Trophoblast cell (in vitro differentiated cells and primary cell): ENCODE results near the gene GBP7.
A peak's percentile ranks its signal among the peaks of the same experiment; 100 is the strongest.

Source experiments
- DNase-seq, 2 donors: peaks; one replicate each; pipeline ENCODE4 v3.0.0-alpha.2; 2016
- H2AFZ ChIP-seq: 2 replicates; pipeline ENCODE4 v1.6.1; 2013; ENCODE audit warnings: low read length, moderate library complexity, mild to moderate bottlenecking; ENCODE audit not compliant: insufficient read depth, poor library complexity
- H2AK5ac ChIP-seq: 2 replicates; pipeline ENCODE4 v1.6.1; 2013; ENCODE audit warnings: mild to moderate bottlenecking, low read length
- H2BK120ac ChIP-seq: 2 replicates; pipeline ENCODE4 v1.6.1; 2013; ENCODE audit warnings: low read length, mild to moderate bottlenecking, moderate library complexity; ENCODE audit not compliant: insufficient read depth, poor library complexity
- H2BK12ac ChIP-seq: 2 replicates; pipeline ENCODE4 v1.6.1; 2013; ENCODE audit warnings: mild to moderate bottlenecking, low read length, moderate library complexity
- H2BK5ac ChIP-seq: 2 replicates; pipeline ENCODE4 v1.6.1; 2013; ENCODE audit warnings: low read length, low read depth, moderate library complexity, mild to moderate bottlenecking; ENCODE audit not compliant: poor library complexity
- H3K14ac ChIP-seq: 2 replicates; pipeline ENCODE4 v1.6.1; 2013; ENCODE audit warnings: mild to moderate bottlenecking, low read length
- H3K18ac ChIP-seq: 2 replicates; pipeline ENCODE4 v1.6.1; 2013; ENCODE audit warnings: mild to moderate bottlenecking, low read length
- H3K23ac ChIP-seq: 2 replicates; pipeline ENCODE4 v1.6.1; 2013; ENCODE audit warnings: low read length
- H3K27ac ChIP-seq: 2 replicates; pipeline ENCODE4 v1.5.1; 2013; ENCODE audit warnings: low read depth, mild to moderate bottlenecking, inconsistent platforms, low read length, moderate library complexity
- H3K27me3 ChIP-seq: 2 replicates; pipeline ENCODE4 v1.6.1; 2013; ENCODE audit warnings: inconsistent platforms, mild to moderate bottlenecking, low read length, moderate library complexity; ENCODE audit not compliant: insufficient read depth
- H3K36me3 ChIP-seq, 2 experiments: 1 replicate in 1 of 2; 2 replicates in 1 of 2; pipeline ENCODE4 v1.6.1; 2013; ENCODE audit warnings: low read length in 2 of 2, mild to moderate bottlenecking in 2 of 2, moderate library complexity in 1 of 2; ENCODE audit not compliant: insufficient read depth in 2 of 2, control insufficient read depth in 1 of 2
- H3K4ac ChIP-seq: 2 replicates; pipeline ENCODE4 v1.6.1; 2013; ENCODE audit warnings: low read depth, mild to moderate bottlenecking, low read length, moderate library complexity
- H3K4me1 ChIP-seq, 2 experiments: 1 replicate in 1 of 2; 2 replicates in 1 of 2; pipeline ENCODE4 v1.6.1; 2013; ENCODE audit warnings: low read length in 2 of 2, mild to moderate bottlenecking in 2 of 2, moderate library complexity in 1 of 2; ENCODE audit not compliant: insufficient read depth in 2 of 2, control insufficient read depth in 1 of 2
- H3K4me2 ChIP-seq: 2 replicates; pipeline ENCODE4 v1.6.1; 2013; ENCODE audit warnings: inconsistent platforms, mild to moderate bottlenecking, low read length, moderate library complexity
- H3K4me3 ChIP-seq: 2 replicates; pipeline ENCODE4 v1.5.1; 2013; ENCODE audit warnings: mild to moderate bottlenecking, low read depth, low read length, inconsistent platforms
- H3K79me1 ChIP-seq: one replicate; pipeline ENCODE4 v1.6.1; 2013; ENCODE audit warnings: low read length
- H3K79me2 ChIP-seq: 2 replicates; pipeline ENCODE4 v1.6.1; 2013; ENCODE audit warnings: low read length, mild to moderate bottlenecking; ENCODE audit not compliant: control insufficient read depth, insufficient read depth, poor library complexity
- H3K9ac ChIP-seq: 2 replicates; pipeline ENCODE4 v1.6.1; 2013; ENCODE audit warnings: mild to moderate bottlenecking, low read length
- H3K9me3 ChIP-seq: 2 replicates; pipeline ENCODE4 v1.6.1; 2013; ENCODE audit warnings: low read depth, mild to moderate bottlenecking, control low read depth, inconsistent platforms, low read length; ENCODE audit not compliant: insufficient read depth
- H4K12ac ChIP-seq: 2 replicates; pipeline ENCODE4 v1.6.1; 2013; ENCODE audit warnings: low read depth, mild to moderate bottlenecking, low read length, moderate library complexity
- H4K8ac ChIP-seq: 2 replicates; pipeline ENCODE4 v1.6.1; 2013; ENCODE audit warnings: low read depth, mild to moderate bottlenecking, low read length, moderate library complexity
- H4K91ac ChIP-seq: one replicate; pipeline ENCODE4 v1.6.1; 2013; ENCODE audit warnings: low read depth, mild to moderate bottlenecking, low read length, moderate library complexity
- WGBS: extraction: QIAGEN DNeasy Blood & Tissue Kit; methylation state at CpG from one replicate; pipeline ENCODE4 v1.1.7; 2013; ENCODE audit warnings: missing lambda C conversion rate; ENCODE audit not compliant: insufficient read length, insufficient coverage; ENCODE audit errors: extremely low coverage; 5-methylcytosine and 5-hydroxymethylcytosine counted together

The GBP7 gene

DNA sequence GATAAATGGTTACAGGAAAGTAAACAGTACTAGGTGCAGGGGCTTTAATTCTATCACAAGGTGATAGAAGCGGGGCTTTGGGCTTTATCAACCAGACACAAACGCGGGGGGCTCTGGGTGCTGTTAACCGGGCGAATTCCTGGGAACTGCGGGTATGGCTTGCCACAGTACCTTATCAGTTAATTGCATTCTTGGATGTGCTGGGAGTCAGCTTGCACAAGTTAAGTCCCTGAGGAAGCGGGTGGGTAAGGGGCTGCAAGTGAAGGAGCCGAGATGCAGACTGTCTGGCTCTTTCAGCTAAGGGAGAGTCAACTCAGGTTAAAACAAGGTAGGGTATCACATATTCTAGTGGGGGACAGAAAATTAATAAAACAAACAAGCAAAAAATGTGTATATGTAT is 22.3 kb upstream of the GBP7 start:
- Histone ChIP-seq H2BK120ac (no peak overlapping the region), H3K79me1 (no peaks in the 10 kb centered on the region), H3K14ac (no peak overlapping the region), H4K91ac (no peak overlapping the region), H3K4me2 (no peak overlapping the region), H3K23ac (no peak overlapping the region), H2AFZ (no peak overlapping the region), H3K9me3 (no peaks in the 10 kb centered on the region), H4K8ac (no peak overlapping the region), H3K9ac (no peak overlapping the region), H2BK5ac (no peak overlapping the region), H3K18ac (no peak overlapping the region), H2AK5ac (no peak overlapping the region), H3K27ac (no peak overlapping the region), H3K36me3 (no peaks in the 10 kb centered on the region), H3K4me3 (no peak overlapping the region), H3K4me1 (no peaks in the 10 kb centered on the region), H3K79me2 (no peaks in the 10 kb centered on the region), H3K4ac (no peak overlapping the region), H2BK12ac (no peak overlapping the region), H4K12ac (no peak overlapping the region), H3K27me3 (no peaks in the 10 kb centered on the region)
- no CpG with 5 or more reads among the region's 8 CpGs for WGBS
- DNase-seq, result peak in 1 of 2 donors; percentile 51

DNA sequence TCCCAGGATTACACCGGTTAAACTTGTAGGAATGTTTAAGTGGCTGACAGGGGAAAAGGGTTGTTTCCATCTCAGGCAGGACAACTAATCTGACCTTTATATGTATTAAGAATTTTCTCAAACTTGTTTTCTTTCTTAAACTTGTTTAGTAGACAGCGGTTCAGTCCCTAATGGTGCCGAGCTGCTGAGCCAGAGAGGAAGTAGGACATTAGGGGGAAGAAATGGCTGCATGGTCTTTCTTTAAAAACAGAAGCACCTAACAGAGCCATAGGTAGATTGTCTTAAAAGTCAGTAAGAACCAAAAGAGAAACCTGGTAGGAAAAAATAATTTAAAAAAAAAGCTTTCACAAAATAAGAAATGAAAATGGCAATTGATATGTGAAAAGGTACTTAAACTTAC is 19.7 kb upstream of the GBP7 start:
- WGBS, result no CpG with 5 or more reads among the region's 3 CpGs
- Histone ChIP-seq H3K27me3 (no peaks in the 10 kb centered on the region), H3K79me1 (no peaks in the 10 kb centered on the region), H3K9ac (no peak overlapping the region), H3K18ac (no peak overlapping the region), H3K36me3 (no peaks in the 10 kb centered on the region), H3K79me2 (no peaks in the 10 kb centered on the region), H3K14ac (no peak overlapping the region), H4K91ac (no peak overlapping the region), H4K8ac (no peak overlapping the region), H3K4me3 (no peak overlapping the region), H3K9me3 (no peaks in the 10 kb centered on the region), H3K27ac (no peak overlapping the region), H2BK12ac (no peak overlapping the region), H2BK5ac (no peak overlapping the region), H3K4me2 (no peak overlapping the region), H3K4me1 (no peaks in the 10 kb centered on the region), H4K12ac (no peak overlapping the region), H3K23ac (no peak overlapping the region), H3K4ac (no peak overlapping the region), H2AFZ (no peak overlapping the region), H2BK120ac (no peak overlapping the region), H2AK5ac (no peak overlapping the region)
- DNase-seq, result no peak

DNA sequence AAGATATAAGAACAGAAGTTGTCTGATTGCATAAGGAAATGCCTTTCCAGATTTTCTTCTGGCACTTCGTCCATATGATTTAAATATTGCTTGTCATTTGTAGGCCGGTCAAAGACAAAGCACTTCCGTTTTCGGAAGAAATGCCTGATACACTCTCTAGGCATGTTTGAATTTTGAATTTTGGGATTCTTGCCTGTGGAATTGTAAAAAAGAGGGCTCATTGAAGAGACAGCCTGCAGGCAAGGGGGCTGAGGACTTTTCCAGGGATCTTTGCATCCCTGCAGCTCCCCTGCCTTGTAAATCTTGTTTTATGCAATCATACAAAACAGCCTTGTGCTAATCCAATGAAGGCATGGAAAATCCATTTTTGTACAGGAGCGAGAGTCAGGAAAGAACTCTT is 15.5 kb upstream of the GBP7 start:
- no peak overlapping the region for H2BK12ac ChIP-seq
- no peak overlapping the region for H3K4me2 ChIP-seq
- H4K91ac ChIP-seq, result no peak overlapping the region
- H3K79me1 ChIP-seq, result no peaks in the 10 kb centered on the region
- no peak overlapping the region for H3K4ac ChIP-seq
- no peaks in the 10 kb centered on the region for H3K4me1 ChIP-seq
- no peaks in the 10 kb centered on the region for H3K27me3 ChIP-seq
- WGBS, result no CpG with 5 or more reads among the region's 5 CpGs
- no peak for DNase-seq
- no peak overlapping the region for H3K18ac ChIP-seq
- no peak overlapping the region for H3K27ac ChIP-seq
- no peaks in the 10 kb centered on the region for H3K36me3 ChIP-seq
- H2BK5ac ChIP-seq, result no peak overlapping the region
- H2AFZ ChIP-seq, result no peak overlapping the region
- H3K9ac ChIP-seq, result no peak overlapping the region
- no peak overlapping the region for H3K4me3 ChIP-seq
- H2AK5ac ChIP-seq, result no peak overlapping the region
- no peak overlapping the region for H3K14ac ChIP-seq
- H3K9me3 ChIP-seq, result no peaks in the 10 kb centered on the region
- no peak overlapping the region for H4K12ac ChIP-seq
- no peak overlapping the region for H3K23ac ChIP-seq
- H4K8ac ChIP-seq, result no peak overlapping the region
- H2BK120ac ChIP-seq, result no peak overlapping the region
- H3K79me2 ChIP-seq, result no peaks in the 10 kb centered on the region

DNA sequence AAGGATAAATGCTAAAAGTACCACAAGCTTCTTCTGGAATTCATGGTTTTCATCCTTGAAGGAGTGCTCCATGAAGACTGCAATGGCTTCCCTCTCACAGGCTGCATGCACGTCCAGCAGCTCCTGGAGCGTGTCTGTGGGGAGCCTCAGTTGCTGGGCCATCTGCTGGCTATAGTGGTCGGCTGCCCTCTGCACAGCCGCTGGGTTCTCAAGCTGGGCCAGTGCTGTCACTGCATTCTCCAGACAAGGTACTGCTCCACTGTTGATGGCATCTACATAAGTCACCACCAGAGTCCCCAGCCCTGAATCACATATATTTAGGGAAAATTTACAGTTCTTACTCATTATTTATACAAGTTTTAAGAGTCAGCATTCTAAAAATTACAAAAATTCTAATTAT is 14.2 kb upstream of the GBP7 start:
- Histone ChIP-seq H3K27me3 (no peaks in the 10 kb centered on the region), H3K27ac (no peak overlapping the region), H4K8ac (no peak overlapping the region), H3K4me2 (no peak overlapping the region), H2AFZ (no peak overlapping the region), H3K18ac (no peak overlapping the region), H3K4me1 (no peaks in the 10 kb centered on the region), H3K79me2 (no peaks in the 10 kb centered on the region), H4K12ac (no peak overlapping the region), H3K9ac (no peak overlapping the region), H3K79me1 (no peaks in the 10 kb centered on the region), H3K4ac (no peak overlapping the region), H3K9me3 (no peaks in the 10 kb centered on the region), H3K36me3 (no peaks in the 10 kb centered on the region), H2AK5ac (no peak overlapping the region), H3K23ac (no peak overlapping the region), H3K14ac (no peak overlapping the region), H2BK120ac (no peak overlapping the region), H3K4me3 (no peak overlapping the region), H4K91ac (no peak overlapping the region), H2BK5ac (no peak overlapping the region), H2BK12ac (no peak overlapping the region)
- WGBS, result no CpG with 5 or more reads among the region's 4 CpGs
- DNase-seq, result no peak
